Measurements from ENCODE around the gene PDCD10. TPM values are rescaled to one million over a fixed set of nuclear protein-coding genes. Genes with fewer than 3 reads are reported as not detected.

Gene PDCD10
- total RNA-seq, 4 donors from 2014 or later: 39.6 to 63.5 (median 48.9) TPM

DNA sequence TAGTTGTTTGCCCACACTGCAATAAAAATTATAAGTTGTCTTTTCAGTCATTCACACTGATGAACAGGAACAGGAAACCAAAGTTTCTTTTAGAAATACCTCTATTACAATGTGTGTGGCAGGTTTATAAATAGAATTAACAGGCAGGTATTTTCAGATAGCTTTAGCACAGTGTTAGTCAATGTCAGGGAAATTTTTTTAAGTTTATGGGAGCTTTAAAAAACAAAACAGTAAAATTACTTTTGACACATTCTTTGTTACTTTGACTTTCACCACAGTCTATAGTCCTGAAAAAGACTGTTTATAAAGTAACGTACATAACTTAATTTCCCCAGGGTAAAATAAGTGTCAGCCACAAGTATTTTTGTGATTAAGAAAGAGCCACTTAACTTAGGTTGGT lies 38.9 kb upstream of the PDCD10 start:
- TF ChIP-seq, protein P1, sequence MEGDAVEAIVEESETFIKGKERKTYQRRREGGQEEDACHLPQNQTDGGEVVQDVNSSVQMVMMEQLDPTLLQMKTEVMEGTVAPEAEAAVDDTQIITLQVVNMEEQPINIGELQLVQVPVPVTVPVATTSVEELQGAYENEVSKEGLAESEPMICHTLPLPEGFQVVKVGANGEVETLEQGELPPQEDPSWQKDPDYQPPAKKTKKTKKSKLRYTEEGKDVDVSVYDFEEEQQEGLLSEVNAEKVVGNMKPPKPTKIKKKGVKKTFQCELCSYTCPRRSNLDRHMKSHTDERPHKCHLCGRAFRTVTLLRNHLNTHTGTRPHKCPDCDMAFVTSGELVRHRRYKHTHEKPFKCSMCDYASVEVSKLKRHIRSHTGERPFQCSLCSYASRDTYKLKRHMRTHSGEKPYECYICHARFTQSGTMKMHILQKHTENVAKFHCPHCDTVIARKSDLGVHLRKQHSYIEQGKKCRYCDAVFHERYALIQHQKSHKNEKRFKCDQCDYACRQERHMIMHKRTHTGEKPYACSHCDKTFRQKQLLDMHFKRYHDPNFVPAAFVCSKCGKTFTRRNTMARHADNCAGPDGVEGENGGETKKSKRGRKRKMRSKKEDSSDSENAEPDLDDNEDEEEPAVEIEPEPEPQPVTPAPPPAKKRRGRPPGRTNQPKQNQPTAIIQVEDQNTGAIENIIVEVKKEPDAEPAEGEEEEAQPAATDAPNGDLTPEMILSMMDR (IDR thresholded peaks at IDR 0.05): no peak
- TF ChIP-seq POLR2A (IDR thresholded peaks at IDR 0.05): no peak
- intact Hi-C loops (cut with DNase I; ENCODE audit: low total_unique reads): no loop called here
- no peak for DNase-seq (ENCODE audit: low spot score in 2 of 2)
- no peak overlapping the region for H3K4me3 ChIP-seq (ENCODE audit: low read depth, poor library complexity, severe bottlenecking)
- WGBS, 2 donors: 36 to 72% methylated on average over 1 of the region's 1 CpG

DNA sequence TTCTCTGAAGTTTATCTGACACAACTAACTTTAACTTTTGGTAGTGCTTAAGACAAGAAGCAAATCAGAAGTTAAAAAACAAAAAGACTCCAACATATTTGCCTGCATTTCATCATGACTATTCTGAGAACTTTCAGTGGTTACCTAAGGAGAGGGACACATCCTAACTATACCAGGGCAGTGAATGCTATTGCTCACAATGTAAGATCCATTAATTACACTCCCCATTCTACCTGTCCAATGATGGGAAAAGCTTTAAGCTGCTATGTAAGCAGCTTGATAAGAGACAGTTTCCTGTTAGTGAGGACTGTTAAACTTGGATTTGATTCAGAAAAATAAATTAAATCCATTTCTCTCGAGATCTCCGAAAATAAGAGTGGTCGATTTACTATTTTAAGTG lies 38.3 kb upstream of the PDCD10 start:
- intact Hi-C loops (cut with DNase I; ENCODE audit: low total_unique reads): no loop called here
- TF ChIP-seq, protein P1 (IDR thresholded peaks at IDR 0.05): no peak
- TF ChIP-seq POLR2A (IDR thresholded peaks at IDR 0.05): no peak
- no peak overlapping the region for H3K4me3 ChIP-seq (ENCODE audit: low read depth, poor library complexity, severe bottlenecking)
- 58 to 64% methylated on average over 3 of the region's 3 CpGs for WGBS, 2 donors
- no peak for DNase-seq (ENCODE audit: low spot score in 2 of 2)

DNA sequence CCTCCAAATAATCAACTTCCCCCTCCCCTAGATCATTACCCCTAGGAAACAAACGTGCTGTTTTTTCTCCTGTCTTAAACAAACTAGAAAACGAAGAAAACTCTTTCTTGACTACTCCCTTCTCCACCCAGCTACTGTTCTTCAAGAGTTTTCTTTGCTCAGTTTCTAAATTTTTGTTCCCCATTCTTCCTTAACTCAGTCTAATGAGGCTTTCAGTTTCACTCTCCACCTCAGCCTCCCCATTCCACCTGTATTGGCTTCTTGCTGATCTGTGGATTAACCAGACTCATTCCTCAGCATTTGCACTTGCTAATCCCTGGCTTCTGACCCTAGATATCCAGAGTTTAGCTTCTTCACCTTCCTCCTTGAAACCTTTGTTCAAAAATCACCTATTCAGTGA lies 27.6 kb upstream of the PDCD10 start:
- H3K4me3 ChIP-seq (ENCODE audit: low read depth, poor library complexity, severe bottlenecking): no peak overlapping the region
- intact Hi-C loops (cut with DNase I; ENCODE audit: low total_unique reads): no loop called here
- WGBS, 2 donors: 69 to 70% methylated on average over 2 of the region's 2 CpGs
- DNase-seq (ENCODE audit: low spot score in 2 of 2): no peak
- TF ChIP-seq, protein P1 (IDR thresholded peaks at IDR 0.05): no peak
- TF ChIP-seq POLR2A (IDR thresholded peaks at IDR 0.05): no peak

DNA sequence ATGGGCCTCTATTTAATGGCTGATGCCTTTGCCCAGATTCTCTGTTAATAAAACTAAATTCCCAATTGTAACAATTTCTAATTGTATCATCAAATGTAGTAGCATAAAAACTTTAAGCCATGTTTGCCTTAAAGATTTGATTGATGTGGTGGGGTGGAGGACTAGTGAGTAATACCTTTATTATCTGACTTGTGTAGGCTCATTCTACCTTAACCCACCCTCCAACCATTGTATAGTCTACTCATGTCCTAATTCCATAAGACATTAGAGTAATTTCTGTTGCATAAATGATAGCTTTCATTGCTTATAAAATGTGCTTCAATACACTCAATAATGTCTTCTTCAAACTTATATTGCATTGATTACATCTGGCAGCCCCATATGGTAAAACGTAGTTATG lies 26.6 kb upstream of the PDCD10 start:
- TF ChIP-seq, protein P1 (IDR thresholded peaks at IDR 0.05): no peak
- no peak for TF ChIP-seq POLR2A (IDR thresholded peaks at IDR 0.05)

DNA sequence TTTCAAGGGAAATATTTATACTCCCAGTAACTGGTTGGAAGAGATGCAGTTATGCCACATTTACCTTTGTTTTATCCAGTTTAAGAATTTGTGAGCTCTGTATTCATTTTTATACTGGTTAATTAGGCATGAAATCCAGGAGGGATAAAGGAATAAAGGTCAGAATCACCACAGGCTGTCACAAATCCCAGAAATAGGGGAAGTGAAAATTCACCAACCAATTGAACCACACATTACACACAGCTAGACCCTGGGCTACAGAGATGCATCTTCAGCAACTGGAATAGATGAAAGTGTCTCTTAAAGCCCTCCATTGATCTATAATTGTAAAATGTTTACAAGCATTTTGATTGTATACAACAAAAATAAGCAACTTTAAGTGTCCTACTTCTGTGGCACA lies 19.4 kb upstream of the PDCD10 start:
- intact Hi-C loops (cut with DNase I; ENCODE audit: low total_unique reads): no loop called here
- no peak for DNase-seq (ENCODE audit: low spot score in 2 of 2)
- H3K4me3 ChIP-seq (ENCODE audit: low read depth, poor library complexity, severe bottlenecking): no peak overlapping the region
- TF ChIP-seq, protein P1 (IDR thresholded peaks at IDR 0.05): no peak
- TF ChIP-seq POLR2A (IDR thresholded peaks at IDR 0.05): no peak

More for the DNA sequence above, 26.6 kb upstream of the PDCD10 start:
- intact Hi-C loops (cut with DNase I; ENCODE audit: low total_unique reads): no loop called here
- DNase-seq (ENCODE audit: low spot score in 2 of 2): no peak
- H3K4me3 ChIP-seq (ENCODE audit: low read depth, poor library complexity, severe bottlenecking): no peak overlapping the region
- WGBS, 2 donors: 44 to 47% methylated on average over 1 of the region's 1 CpG

DNA sequence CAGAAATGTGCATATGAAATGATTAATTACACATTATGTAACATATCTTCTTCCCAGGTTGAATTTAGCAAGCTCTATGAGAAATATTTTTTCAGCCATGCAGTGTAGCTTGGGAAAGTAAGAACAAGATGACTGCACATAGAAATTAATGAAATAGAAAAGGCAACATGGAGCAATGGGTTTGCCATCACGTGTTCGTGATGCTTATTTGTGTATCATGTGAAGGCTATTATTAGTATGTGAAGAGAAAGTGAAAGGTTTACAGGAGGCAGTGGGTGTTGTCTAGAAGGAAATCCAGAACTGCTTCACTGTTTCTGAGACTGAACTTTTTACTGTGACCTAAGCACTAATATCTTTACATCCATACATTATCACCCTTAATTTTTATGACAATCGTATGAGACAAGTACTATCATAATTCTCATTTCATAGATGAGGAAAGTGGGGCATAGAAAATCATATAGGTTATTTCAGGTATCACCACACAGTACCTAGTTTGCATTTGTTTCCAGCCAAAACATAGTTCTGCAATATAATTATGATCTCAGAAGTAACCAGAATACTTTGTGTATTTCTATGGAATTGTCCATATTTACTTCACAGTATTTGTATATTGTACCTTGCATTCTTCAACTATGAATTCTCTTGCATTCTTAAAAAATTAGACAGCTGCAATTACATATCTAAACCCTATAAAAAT lies 15.7 kb upstream of the PDCD10 start:
- DNase-seq (ENCODE audit: low spot score in 2 of 2): no peak
- no peak overlapping the region for H3K4me3 ChIP-seq (ENCODE audit: low read depth, poor library complexity, severe bottlenecking)
- WGBS, 2 donors: 35 to 47% methylated on average over 3 of the region's 3 CpGs
- intact Hi-C loops (cut with DNase I; ENCODE audit: low total_unique reads): no loop called here
- TF ChIP-seq, protein P1 (IDR thresholded peaks at IDR 0.05): no peak
- TF ChIP-seq POLR2A (IDR thresholded peaks at IDR 0.05): no peak

All from lower leg skin (tissue), 4 donors.